A673 (cell line): ENCODE data around the gene SSBP2. TPM values are rescaled to one million over a fixed set of nuclear protein-coding genes. Genes with fewer than 3 reads are reported as not detected.
"Not testable (repeated sequence)": the region's sequence is repeated elsewhere in the genome, so short reads cannot be mapped to it uniquely, and the experiment has no call there.

Experiments
- BruUV-seq: library from RNA; stranded (reverse); fragments of 400-500 nt; replicated peaks from 2 replicates; lab custom pipeline; 2021; lab: Mats Ljungman, UMichigan
- CTCF ChIA-PET: fragments of 300-600 bp; sonication (Branson Sonifier 250); formaldehyde crosslinking; loops from one replicate; lab custom pipeline; 2022; ENCODE audit warnings: antibody characterized with exemption; lab: Charles Lee
- POLR2A ChIA-PET: fragments of 300-600 bp; sonication (Branson Sonifier 250); formaldehyde crosslinking; loops from one replicate; lab custom pipeline; 2022; ENCODE audit warnings: antibody characterized with exemption; ENCODE audit not compliant: low non-redundant PET; lab: Charles Lee
- DNase-seq: peaks from one replicate; pipeline ENCODE4 v3.0.0-alpha.2; 2015; ENCODE audit warnings: low spot score
- H3K27ac ChIP-seq: fragments of 200-600 bp; sonication (generic); 2 replicates; pipeline ENCODE4 v1.5.1; 2016; ENCODE audit warnings: mixed run types, low read depth, mild to moderate bottlenecking, mixed read lengths, antibody characterized with exemption, low read length; ENCODE audit not compliant: poor library complexity, severe bottlenecking
- H3K27me3 ChIP-seq: fragments of 200-600 bp; sonication (generic); replicated peaks from 2 replicates; pipeline ENCODE4 v1.6.1; 2017; ENCODE audit warnings: mixed run types, low read depth, mild to moderate bottlenecking, mixed read lengths, antibody characterized with exemption, low read length; ENCODE audit not compliant: insufficient read depth, poor library complexity
- H3K36me3 ChIP-seq: fragments of 200-600 bp; sonication (generic); 2 replicates; pipeline ENCODE4 v1.6.1; 2016; ENCODE audit warnings: mixed run types, mild to moderate bottlenecking, mixed read lengths, antibody characterized with exemption, low read length; ENCODE audit not compliant: insufficient read depth, poor library complexity, severe bottlenecking
- H3K4me1 ChIP-seq: fragments of 200-600 bp; sonication (generic); 2 replicates; pipeline ENCODE4 v1.6.1; 2017; ENCODE audit warnings: mixed run types, mild to moderate bottlenecking, mixed read lengths, antibody characterized with exemption, low read length; ENCODE audit not compliant: insufficient read depth, poor library complexity, severe bottlenecking
- H3K4me3 ChIP-seq: fragments of 200-600 bp; sonication (generic); 2 replicates; pipeline ENCODE4 v1.5.1; 2016; ENCODE audit warnings: low read depth, mixed run types, mild to moderate bottlenecking, mixed read lengths, low read length; ENCODE audit not compliant: poor library complexity, severe bottlenecking
- H3K9me3 ChIP-seq: fragments of 200-600 bp; sonication (generic); 2 replicates; pipeline ENCODE4 v1.6.1; 2016; ENCODE audit warnings: mixed run types, low read depth, mild to moderate bottlenecking, mixed read lengths, antibody characterized with exemption, low read length; ENCODE audit not compliant: poor library complexity, severe bottlenecking
- EZH2 ChIP-seq: fragments of 200-600 bp; sonication (generic); IDR thresholded peaks from 2 replicates; pipeline ENCODE4 v1.6.1; 2017; ENCODE audit warnings: borderline replicate concordance, low read depth, mild to moderate bottlenecking, mixed read lengths, antibody characterized with exemption, low read length; ENCODE audit not compliant: poor library complexity, severe bottlenecking
- intact Hi-C: fragments of 100-400 bp; cut with micrococcal nuclease; formaldehyde crosslinking; loops from one replicate; pipeline ENCODE4 v1.10.0; 2022; ENCODE audit not compliant: unreplicated experiment
- total RNA-seq: library from RNA; stranded (reverse); gene quantifications from 2 replicates; pipeline ENCODE4 v1.2.3, GENCODE V29; 2021
- TF ChIP-seq, protein P1 (sequence below): fragments of 300-800, 200-600 bp; sonication (generic); conservative IDR thresholded peaks from 2 replicates; pipeline ENCODE4 v1.5.1; 2017; ENCODE audit warnings: low read depth, mild to moderate bottlenecking, antibody characterized with exemption, low read length, moderate library complexity, mixed read lengths

SSBP2 gene
- total RNA-seq, 1 experiment from 2014 or later: 42.8 TPM

DNA sequence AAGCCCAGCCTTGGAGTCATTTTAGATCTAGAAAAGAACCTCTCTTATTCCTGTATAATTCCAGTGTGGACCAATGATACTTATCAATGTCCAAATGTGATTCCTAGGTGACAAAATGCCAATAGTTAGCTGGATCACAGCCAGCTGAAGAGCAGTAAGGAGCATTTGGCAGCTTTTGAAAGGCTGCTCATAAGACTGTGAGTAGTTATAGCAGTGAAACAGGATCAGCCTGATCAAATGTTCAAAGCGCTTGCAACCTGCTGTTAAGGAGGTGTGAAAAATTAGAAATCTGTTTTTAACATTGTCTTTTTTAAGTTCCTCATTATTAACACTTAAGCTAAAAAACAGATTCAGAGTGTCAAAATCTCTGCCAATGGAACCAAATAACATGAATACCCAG is 85.1 kb downstream of the SSBP2 start:
- Histone ChIP-seq H3K27ac (no peak overlapping the region), H3K4me1 (no peaks in the 10 kb centered on the region), H3K9me3 (no peaks in the 10 kb centered on the region), H3K4me3 (no peak overlapping the region), H3K27me3 (no peaks in the 10 kb centered on the region), H3K36me3 (no peaks in the 10 kb centered on the region)
- intact Hi-C loops: no loop called here
- ChIA-PET POLR2A (no interaction called here), CTCF (no interaction called here)
- BruUV-seq: no TSS peak
- TF ChIP-seq, protein P1, sequence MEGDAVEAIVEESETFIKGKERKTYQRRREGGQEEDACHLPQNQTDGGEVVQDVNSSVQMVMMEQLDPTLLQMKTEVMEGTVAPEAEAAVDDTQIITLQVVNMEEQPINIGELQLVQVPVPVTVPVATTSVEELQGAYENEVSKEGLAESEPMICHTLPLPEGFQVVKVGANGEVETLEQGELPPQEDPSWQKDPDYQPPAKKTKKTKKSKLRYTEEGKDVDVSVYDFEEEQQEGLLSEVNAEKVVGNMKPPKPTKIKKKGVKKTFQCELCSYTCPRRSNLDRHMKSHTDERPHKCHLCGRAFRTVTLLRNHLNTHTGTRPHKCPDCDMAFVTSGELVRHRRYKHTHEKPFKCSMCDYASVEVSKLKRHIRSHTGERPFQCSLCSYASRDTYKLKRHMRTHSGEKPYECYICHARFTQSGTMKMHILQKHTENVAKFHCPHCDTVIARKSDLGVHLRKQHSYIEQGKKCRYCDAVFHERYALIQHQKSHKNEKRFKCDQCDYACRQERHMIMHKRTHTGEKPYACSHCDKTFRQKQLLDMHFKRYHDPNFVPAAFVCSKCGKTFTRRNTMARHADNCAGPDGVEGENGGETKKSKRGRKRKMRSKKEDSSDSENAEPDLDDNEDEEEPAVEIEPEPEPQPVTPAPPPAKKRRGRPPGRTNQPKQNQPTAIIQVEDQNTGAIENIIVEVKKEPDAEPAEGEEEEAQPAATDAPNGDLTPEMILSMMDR: no peak
- no peak for TF ChIP-seq EZH2
- DNase-seq: no peak

DNA sequence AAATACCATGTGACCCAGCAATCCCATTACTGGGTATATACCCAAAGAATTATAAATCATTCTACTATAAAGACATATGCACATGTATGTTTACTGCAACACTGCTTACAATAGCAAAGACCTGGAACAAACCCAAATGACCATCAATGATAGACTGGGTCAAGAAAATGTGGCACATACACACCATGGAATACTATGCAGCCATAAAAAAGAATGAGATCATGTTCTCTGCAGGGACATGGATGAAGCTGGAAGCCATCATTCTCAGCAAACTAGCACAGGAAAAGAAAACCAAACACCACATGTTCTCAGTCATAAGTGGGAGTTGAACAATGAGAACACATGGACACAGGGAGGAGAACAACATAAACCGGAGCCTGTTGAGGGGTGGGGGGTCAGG is 90.3 kb downstream of the SSBP2 start:
- H3K36me3 ChIP-seq, H3K4me1 ChIP-seq, CTCF ChIA-PET, POLR2A ChIA-PET, H3K4me3 ChIP-seq, DNase-seq, intact Hi-C loops, H3K27ac ChIP-seq, H3K27me3 ChIP-seq, H3K9me3 ChIP-seq, BruUV-seq: not testable (repeated sequence)

DNA sequence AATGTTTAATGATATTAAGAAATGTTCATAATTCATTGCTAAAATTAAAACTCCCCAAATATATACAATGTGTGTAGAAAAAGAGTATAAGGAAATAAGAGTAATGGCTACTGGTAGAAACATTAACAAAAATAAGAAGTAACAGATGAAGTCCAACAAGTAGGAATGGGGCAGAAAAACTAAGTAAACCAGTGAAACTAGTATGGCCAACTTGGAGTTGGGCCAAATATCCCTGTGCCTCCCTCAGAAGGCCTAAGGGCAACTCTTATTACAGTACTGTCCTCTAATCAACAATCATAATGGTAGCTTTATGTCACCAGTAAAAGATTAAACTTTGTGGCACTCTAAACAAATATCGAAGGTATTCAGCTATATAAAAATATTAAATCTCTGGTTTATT is 93.5 kb downstream of the SSBP2 start:
- Histone ChIP-seq H3K4me1 (no peaks in the 10 kb centered on the region), H3K36me3 (no peaks in the 10 kb centered on the region), H3K27ac (no peak overlapping the region), H3K27me3 (no peaks in the 10 kb centered on the region), H3K9me3 (no peaks in the 10 kb centered on the region), H3K4me3 (no peak overlapping the region)
- intact Hi-C loops: no loop called here
- BruUV-seq: no TSS peak
- TF ChIP-seq EZH2: no peak
- TF ChIP-seq, protein P1: no peak
- no peak for DNase-seq
- CTCF ChIA-PET: no interaction called here
- POLR2A ChIA-PET: no interaction called here

DNA sequence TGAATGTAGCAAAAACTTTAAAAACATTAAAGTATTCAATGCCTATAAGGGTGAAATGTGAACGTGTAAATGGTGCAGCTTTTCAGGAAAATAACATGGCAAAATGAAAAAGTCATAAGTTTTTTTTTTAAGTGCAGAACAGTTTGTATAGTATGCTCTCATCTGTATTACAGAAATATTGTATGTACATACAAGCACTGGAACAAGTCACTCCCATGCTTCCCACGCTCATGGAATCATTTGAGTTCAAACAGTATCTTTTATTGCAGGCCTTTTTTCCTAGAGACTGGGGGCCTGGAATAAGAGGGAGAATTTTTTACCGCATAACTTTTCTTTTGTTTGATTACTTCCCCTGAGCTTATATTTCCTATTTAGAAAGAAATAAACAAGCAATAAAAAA is 94.1 kb downstream of the SSBP2 start:
- ChIA-PET CTCF (no interaction called here), POLR2A (no interaction called here)
- intact Hi-C loops: no loop called here
- H3K4me3 ChIP-seq: no peak overlapping the region
- no TSS peak for BruUV-seq
- H3K27me3 ChIP-seq: no peaks in the 10 kb centered on the region
- no peak for DNase-seq
- H3K27ac ChIP-seq: no peak overlapping the region
- H3K36me3 ChIP-seq: no peaks in the 10 kb centered on the region
- no peak for TF ChIP-seq EZH2
- TF ChIP-seq, protein P1: no peak
- H3K9me3 ChIP-seq: no peaks in the 10 kb centered on the region
- no peaks in the 10 kb centered on the region for H3K4me1 ChIP-seq
